Measurements from ENCODE around the gene IQGAP3. TPM values are rescaled to one million over a fixed set of nuclear protein-coding genes. Genes with fewer than 3 reads are reported as not detected.

The IQGAP3 gene
- total RNA-seq, 1 donor from 2014 or later, result 1.5 TPM

DNA sequence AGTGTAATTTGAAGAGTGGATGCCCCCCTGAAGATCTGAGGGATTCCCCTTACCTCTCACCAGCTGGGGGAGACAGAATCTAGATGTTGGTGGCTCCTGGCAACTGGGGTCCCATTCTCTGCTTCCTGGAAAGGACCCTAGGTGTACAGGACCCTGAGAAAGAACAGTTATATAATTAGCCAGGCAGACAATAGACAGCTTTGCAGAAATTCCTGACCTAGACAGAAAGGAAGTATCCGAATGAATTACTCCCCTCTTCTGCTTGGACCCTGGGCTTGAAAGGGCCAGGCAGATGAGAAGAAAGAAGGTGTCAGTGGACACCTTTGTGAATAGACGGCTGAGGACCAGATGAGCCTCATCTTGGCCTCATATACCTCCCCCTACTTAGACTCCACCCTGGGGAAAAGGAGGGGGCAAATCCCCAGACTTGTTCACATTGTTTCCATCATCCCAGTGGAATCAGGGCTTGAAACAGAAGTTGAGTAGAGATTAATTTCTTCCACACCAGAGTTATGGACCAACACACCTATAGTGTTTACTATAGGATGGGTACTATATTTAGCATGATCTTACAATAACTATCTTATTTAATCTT lies 1.8 kb upstream of the IQGAP3 start:
- DNase-seq (ENCODE audit: low read depth), result no peak

DNA sequence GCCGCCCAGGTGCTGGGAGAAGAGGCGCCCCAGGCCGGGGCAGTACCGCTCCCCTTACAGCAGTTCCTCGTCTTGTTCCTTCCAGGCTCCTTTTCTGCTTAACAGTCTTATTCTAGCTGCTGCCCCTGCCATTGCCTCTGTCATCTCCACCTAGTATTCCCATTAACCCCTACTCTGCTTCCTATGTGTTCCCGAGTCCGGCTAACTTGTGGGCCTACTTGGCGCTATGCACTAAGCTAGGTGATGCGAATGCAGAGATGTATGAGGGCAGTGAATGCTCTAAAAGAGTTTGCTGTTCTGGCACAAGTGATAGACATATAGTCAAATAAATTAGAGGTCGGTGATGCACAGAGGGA lies 276 bp upstream of the IQGAP3 start:
- DNase-seq (ENCODE audit: low read depth), result no peak

DNA sequence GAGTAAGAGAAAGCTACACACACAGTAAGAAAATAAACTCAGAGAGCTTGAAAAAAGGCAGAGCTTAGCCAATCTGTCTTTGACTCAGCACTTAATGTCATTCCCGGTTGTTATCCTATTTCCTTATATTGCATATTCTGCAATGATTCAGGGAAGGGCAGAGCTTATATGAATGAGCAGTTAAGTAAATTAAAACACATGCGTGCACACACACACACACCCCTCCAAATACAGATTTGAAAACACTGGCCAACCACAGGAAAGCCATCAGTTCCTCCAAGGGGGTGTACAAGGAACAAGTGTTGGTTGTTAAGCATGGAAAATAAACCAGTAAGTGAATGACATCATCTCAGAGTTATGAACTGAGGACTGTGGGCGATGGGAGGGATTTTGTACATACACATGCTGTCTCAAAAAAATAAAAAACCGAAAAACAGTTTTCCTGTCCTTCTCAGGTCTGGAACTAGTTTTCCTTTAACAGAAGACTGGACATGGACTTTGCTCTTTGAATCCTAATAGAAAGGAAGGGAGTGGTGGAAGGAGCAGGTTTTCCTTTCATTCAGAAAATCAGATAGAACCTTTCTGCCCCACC lies 1.0 kb downstream of the IQGAP3 start:
- DNase-seq (ENCODE audit: low read depth), result peak; percentile 90

DNA sequence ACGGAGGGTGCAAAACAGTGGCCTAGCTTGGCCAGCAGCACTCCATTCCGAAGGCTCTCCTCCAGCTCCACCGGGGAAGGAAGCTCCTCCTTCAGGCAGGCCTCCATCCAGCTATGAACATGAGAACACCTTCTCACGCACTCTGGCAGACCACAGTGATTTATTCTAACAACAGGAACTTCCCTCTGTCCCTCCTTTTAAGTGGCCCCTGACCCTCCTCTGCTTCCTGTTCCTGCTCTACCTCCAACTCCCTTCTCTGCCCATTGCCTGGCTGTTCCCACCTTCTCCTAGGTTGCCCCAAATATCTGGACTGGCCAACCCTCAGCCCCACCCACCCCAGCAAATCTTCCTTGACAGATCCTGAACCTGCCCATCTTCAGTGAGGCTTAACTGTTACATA lies 5.9 kb downstream of the IQGAP3 start:
- DNase-seq (ENCODE audit: low read depth), result no peak

DNA sequence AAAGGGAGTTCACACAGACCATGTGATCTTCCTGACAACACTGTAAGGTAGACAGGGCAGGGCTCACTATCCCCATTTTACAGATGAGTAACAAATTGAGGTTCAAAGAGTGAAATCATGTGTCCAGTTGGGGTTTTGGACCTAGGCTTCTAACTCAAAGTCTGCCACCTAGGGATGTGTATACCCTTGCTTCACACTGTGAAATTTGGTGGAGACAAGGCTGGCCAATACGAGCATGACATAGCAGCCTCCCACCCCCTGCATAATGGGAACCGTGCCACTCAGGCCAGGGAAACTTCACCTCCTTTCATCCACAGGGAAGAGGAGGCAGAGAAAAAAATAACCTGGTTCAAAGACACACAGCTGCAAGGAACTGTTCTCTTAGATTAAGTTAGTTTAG lies 6.8 kb downstream of the IQGAP3 start:
- DNase-seq (ENCODE audit: low read depth), result no peak

DNA sequence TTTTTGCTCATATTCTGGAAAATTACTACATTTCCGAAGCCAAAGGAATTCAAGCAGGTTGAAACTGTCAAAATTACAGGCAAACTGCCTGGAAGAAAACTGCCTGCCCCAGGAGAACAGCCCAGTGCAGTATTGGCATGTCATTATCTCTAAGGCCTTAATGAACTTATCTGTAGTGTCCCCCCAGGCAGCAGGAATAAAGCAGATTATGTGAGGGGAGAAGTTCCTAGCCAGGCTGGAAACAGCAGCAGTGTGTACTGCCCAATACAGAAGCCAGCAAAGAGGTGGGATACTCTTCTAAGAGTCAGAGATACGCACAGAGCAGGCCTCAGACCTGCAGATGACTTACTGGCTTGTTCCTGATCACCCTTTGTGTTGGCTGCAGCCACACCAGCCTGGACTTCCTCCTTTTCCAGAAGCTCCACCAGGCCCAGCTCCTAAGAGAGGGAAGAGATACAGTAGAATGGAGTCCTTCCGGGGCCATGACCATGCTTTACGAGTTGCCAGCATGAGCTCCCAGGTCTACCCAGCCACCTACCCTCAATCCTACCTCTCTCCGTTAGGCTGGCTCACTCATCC lies 11.7 kb downstream of the IQGAP3 start:
- DNase-seq (ENCODE audit: low read depth), result no peak

DNA sequence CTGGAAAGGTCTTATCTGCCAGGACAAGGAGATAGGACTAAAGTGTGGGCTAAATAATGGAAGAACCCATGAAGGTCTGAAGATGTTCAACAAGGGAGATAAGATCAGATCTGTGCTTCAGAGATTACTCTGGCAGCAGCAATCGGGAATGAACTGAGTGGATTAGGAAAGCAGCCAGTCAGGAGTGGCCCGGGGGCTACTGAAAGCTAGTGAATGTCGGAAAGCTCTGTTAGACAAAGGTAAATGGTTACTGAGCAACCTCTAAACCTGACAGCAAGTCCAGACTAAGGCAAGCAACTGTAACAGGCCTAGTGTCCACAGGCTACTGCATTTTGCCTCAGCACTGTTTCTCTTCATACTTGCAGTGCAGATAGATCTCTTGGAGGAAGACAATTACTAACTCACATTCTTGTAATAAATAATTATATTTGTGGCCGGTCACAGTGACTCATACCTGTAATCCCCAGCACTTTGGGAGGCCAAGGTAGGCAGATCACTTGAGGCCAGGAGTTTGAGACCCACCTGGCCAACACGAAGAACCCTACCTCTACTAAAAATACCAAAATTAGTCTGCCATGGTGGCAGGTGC lies 12.5 kb downstream of the IQGAP3 start:
- peak; percentile 21 for DNase-seq (ENCODE audit: low read depth)

DNA sequence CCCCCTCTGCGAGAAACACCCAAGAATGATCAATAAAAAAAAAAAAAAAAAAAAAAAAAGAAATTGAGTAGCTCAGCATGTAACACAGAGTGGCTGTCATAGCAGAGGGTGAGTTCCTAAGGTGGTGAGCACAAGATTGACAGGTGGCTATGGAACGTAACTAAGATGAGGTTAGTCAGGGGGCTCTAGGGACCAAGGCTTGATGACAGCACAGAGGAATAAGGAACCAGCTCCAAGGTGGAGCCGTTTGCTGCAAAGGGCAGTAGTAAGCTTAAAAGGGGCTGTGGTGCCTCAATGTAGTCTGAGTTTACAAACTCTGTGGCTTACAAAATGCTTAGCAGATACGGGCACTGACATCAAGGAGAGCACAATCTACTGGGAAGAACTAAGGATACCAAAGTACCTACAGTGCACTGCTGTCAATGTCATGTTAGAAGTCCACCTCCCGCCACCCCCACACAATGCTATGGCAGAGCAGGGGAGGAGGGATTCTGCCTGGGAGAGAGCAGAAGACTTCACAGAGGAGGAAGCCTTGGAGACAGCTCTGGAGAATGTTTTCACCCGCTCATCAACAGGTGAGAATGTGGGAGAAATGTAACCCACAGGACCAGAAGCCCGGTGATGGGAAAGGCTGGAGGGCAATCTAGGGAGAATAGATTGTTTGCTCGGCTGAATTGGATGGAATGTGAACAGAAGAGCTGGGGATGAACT lies 13.1 kb downstream of the IQGAP3 start:
- DNase-seq (ENCODE audit: low read depth), result no peak

DNA sequence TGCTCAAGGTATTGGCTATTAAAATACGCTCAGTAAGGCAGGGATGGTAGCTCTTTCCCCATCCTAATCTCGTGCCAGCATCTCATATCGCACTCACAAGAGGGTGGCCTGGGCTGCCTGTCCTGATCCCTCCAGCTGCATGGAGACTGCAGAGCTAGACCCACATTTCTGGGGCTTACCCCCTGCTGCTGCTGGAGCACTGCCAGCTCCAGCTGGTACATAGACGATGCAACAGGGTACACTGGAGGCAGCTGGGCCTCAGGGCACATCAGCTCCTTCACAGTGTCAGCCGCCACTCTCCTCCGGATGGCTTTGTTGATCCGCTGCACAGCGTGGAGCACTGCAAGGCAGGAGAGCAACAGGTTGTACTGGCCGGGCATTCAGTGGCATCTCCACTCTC lies 16.0 kb downstream of the IQGAP3 start:
- DNase-seq (ENCODE audit: low read depth), result no peak

DNA sequence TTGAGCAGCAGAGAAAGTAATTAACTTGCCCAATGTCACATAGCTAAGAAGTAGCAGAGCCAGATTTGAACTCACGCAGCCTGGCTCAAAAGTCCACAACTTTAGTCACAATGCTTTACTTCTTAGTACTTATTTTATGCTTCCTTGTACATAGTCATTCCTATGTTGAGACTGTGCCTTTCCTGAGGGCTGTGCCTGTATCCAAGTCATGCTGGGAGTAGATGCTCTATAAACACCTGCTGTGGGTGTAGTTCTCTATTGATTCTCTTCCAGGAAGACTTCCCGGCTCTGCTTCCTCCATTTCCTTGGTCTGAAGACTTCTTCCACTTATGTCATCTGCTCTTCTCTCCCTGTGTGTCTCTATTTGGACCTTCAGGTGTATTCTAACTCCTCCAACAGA lies 16.6 kb downstream of the IQGAP3 start:
- no peak for DNase-seq (ENCODE audit: low read depth)

DNA sequence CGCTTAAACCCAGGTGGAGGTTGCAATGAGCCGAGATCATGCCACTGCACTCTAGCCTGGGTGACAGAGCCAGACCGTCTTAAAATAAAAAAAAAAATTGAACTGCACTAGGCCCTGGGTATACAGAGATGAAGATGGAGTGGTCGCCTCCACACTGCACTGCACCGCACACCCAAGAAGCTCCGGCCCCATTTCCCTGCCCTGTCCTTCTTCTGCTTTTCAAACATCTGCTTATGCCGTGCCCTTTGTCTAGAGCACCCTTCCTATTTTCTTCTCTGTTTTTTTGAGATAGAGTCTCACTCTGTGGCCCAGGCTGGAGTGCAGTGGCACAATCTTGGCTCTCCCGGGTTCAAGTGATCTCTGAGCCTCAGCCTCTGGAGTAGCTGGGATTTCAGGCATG lies 17.4 kb downstream of the IQGAP3 start:
- DNase-seq (ENCODE audit: low read depth), result no peak

DNA sequence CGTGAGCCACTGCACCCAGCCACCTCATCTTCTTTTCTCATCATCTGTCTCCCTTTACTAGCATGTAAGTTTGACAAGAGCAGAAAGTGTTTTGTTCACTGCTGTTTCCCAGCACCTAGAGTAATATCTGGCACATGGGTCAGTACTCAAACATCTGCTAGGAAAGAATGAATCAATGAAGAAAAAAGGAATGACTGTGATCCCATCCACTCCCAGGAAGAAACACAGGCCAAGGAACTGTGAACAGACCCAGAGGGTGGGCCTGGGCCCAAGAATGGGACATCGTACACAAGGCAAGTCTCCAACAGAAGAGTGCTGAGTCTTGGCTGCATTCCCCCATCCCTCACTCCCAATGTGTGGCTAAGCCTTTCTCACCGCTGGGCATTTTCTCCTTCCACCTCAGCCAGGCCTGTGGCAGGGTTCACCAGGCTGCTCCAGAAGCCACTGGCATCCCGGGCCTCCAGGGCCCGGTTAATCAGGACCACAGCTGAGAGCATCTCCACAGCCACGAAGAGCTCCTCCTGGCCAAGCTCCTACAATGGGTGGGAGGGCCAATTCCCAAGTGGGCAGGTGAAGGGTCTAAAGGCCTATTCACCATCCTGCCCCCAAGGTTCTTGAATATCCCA lies 18.4 kb downstream of the IQGAP3 start:
- no peak for DNase-seq (ENCODE audit: low read depth)

DNA sequence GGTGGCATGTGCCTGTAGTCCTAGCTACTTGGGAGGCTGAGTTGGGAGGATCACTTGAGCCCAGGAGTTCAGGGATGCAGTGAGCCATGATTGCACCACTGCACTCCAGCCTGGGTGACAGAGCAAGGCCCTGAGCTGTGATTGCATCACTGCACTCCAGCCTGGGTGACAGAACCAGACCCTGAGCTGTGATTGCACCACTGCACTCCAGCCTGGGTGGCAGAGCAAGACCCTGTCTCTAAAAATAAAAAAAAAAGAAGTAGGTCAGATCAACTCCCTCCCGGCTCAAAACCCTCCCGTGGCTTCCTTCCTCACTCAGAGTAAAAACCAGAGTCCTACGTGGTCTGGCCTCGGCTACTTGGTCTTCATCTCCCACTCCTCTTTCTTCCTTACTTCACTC lies 19.4 kb downstream of the IQGAP3 start:
- DNase-seq (ENCODE audit: low read depth), result peak; percentile 26

DNA sequence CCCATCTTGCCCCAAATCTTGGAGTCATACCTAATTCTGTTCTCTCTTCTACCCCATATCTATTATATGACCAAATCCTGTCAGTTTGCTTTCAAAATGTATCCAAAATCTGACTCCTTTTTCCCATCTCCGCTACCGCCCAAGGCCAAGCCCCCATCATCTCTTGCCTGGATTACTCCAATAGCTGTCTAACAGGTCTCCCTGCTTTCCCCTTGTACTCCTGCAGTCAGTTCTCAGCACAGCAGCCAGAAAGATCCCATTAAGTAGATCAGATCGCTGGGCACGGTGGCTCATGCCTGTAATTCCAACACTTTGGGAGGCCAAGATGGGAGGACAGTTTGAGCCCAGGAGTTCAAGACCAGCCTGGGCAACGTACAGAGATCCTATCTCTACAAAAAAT lies 19.8 kb downstream of the IQGAP3 start:
- no peak for DNase-seq (ENCODE audit: low read depth)

DNA sequence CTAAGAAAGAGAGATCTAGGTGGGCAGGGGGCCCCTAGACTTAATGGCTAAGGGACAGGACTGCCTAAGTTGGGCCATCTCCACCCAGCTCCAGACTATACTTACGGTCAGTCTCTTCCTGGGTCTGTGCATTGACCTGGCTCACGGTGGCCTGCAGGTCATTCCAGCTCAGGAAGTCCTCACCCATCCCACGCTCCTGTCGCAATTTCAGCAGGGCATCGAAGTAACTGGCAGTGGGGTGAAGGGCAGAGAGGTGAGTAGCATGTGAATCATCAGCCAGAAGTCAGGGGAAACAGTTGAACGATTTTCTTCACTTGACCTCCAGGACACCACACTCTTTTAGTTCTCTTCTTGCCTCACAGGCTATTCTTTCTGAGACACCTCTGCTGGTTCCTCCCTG lies 20.5 kb downstream of the IQGAP3 start:
- peak; percentile 90 for DNase-seq (ENCODE audit: low read depth)

DNA sequence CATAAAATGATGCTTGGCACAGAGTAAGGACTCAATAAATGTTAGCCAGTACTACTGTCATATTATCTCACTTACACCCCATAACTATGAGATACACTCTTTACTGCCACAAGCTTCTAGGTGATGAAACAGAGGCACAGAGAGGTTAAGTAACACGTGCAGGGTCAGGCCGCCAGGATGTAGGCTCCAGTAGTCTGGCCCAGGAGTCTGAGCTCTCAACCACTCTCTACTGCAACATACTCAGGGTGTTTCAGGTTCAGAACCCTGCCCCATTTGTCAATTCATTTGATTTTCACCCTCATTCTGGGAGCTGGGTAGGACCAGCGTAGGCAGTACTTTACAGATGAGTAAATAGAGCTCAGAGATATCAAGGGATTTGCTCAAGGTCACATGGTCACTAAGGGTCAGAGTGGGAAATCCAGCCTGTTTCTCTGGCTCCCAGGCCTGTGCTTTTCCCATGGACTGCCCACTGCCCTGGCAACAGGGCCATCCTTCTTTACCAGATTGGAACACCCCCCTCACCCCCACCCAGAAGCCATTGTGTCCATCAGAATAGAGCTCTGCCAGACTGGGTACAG lies 21.2 kb downstream of the IQGAP3 start:
- peak; percentile 22 for DNase-seq (ENCODE audit: low read depth)

DNA sequence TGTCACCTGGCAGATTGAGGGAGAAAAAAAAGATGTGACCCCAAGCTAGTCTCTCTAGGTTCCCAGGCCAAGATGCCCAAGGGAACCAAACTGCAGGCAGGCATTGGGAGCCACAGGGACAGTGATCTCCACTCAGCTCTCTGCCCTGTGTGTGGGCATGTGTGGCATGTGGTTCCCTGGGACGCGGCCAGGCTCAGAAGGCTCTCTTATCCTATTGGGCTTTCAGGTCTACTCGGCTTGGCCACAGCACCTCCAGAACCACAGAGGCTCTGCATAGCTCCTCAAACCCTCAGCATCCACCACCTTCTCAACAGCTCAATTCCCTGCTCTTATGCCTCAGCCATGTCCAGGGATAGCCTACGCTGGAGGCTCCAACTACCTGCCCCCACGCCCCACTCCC lies 22.0 kb downstream of the IQGAP3 start:
- DNase-seq (ENCODE audit: low read depth), result no peak

DNA sequence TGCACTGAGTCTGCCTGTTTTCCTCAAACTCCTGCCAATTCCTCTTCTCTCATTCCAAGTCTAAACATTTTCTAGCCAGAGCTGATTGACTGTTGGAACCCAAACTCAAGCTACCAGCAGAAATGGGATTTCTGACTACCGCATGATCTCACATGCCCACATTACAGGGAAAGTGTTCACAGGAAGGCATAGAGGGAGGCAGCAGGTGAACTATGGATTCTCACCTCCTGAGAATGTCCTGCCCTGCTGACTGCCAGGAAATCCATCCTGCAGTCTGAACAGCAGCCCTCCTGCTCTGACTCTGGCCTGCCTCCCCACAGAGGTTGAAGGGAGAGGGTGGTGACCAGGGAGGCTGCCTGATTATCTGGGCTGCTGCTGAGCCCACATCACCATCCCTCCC lies 22.5 kb downstream of the IQGAP3 start:
- peak; percentile 6 for DNase-seq (ENCODE audit: low read depth)

DNA sequence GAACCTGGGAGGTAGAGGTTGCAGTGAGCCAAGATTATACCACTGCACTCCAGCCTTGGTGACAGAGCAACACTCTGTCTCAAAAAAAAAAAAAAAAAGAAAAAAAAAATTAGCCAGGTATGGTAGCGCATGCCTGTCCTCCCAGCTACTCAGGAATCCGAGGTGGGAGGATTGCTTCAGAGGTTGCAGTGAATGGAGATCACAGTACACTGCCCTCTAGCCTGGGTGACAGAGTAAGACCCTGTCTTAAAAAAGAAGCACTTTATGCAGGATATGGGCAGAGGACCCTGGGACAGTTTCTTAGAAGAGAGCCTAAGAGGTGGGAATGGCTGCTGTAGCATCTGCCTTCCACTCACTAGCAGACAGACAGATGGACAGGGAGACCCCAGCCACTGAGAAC lies 23.0 kb downstream of the IQGAP3 start:
- no peak for DNase-seq (ENCODE audit: low read depth)

DNA sequence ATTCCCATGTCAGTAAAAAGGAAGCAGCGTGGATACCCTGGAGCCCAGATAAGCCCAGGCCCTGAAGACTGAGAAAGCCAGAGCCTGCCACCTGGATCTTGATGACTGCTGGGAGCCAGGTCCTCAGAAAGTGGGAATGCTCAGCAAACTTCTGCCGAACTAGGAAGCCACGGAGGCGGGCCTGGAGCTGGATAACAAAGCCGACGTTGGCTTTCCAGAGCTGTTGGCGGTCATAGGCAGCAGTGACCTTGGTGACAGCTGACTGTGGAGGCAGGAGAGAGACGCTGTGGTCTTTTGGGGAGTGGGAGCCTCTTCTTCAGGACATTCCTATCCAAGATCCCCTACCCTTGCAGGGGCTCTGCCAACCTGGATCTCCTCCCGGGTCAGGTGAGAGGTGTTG lies 24.4 kb downstream of the IQGAP3 start:
- no peak for DNase-seq (ENCODE audit: low read depth)

DNA sequence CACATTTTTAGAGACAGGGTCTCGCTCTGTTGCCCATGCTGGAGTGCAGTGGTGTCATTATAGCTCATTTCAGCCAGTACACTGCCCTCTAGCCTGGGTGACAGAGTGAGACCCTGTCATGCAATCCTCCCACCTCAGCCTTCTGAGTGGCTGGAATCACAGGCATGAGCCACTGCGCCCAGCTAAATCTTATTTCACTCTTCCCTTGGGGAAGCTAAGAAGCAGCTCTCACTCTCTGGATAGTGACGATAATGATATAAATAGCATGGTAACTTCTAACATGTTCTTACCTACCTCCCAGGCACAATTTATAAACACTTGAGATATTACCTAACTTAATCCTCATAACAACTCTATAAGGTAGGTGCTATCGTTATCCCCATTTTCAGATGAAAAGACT lies 24.9 kb downstream of the IQGAP3 start:
- DNase-seq (ENCODE audit: low read depth), result no peak

DNA sequence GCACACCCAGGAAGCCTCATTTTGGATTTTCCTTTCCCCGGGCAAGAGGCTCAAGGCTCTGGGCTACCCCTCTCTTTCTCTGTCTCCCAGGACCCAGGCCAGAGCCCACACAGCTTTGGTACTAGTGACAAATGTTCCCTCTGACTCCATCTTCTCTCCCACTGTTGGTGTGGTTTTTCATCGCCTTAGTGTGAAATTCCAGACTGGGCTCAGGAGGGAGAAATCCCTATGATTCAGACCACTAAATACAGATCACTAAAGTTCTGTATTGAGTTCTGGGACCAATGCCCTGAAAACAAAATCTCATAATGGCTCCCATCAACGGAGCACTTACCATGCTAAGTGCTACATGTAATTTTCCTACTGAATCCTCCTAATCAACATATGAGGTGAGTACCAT lies 26.1 kb downstream of the IQGAP3 start:
- no peak for DNase-seq (ENCODE audit: low read depth)

Measured in renal cortical epithelial cell (primary cell).